SHP77 (cell line): Measurements from ENCODE around the gene DEFB129.
"Not testable (repeated sequence)": the region's sequence is repeated elsewhere in the genome, so short reads cannot be mapped to it uniquely, and the experiment has no call there.

ENCODE experiments used
- DNase-seq, 2 experiments: peaks; one replicate each; lab custom pipeline; 2025; lab: John Stamatoyannopoulos, UW

Gene DEFB129

DNA sequence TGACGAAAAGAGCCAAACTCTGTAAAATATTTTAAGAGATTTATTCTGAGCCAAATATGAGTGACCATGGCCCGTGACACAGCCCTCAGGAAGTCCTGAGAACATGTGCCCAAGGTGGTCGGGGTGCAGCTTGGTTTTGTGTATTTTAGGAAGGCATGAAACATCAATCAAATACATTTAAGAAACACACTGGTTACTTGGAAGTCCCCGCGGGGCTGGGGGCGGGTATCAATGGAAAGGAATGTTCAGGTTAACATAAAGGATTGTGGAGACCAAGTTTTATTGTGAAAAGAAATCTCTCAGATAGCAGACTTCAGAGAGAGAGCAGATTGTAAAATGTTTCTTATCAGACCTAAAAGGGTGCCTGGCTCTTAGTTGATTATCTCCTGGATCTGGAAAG lies 26.4 kb downstream of the DEFB129 start:
- DNase-seq = not testable (repeated sequence)

GRCh38 chr20:257419-257818 lies 30.4 kb downstream of the DEFB129 start, which contains the start of gene DEFB132:
Gene DEFB132, plus strand, starts transcription at chr20:257724. Its CDS starts 55 bp downstream, at chr20:257779.
- no peak for DNase-seq

DNA sequence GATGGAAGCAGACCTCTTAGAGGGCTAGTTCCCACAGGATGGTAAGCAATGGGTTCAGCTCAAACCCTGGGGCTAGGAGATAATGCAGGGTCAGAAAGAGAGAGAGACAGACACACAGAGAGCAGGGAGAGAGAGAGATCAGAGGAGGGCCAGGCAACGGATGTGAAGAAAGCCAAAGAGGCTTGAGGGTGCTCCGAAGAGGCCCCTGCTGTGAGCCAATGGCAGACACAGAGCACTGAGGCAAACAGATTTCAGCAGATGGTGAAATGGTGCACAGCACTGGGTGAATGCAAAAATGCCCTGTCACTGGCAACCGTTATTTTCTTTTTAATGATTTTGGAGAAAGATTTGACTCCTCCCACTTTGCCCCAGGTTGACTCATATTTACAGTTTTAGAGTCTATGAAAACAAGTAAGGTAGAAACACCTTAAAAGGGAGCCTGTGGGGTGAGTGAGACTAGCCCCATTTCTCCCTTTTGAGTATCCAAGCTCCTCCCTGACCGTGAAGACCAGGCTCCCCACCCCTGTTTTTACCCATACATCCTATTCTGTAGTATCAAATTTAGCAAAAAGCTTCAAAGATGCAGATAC lies 31.3 kb downstream of the DEFB129 start:
- DNase-seq = no peak

DNA sequence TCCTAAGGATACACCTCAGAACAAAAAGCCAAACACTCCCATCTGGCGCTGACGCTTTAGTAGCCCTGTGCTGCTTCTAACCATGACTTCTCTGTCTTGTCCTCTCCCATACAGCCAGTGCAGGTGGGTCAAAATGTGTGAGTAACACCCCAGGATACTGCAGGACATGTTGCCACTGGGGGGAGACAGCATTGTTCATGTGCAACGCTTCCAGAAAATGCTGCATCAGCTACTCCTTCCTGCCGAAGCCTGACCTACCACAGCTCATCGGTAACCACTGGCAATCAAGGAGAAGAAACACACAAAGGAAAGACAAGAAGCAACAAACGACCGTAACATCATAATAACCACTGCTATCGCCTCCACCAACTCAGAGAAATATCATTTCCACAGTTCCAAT lies 31.9 kb downstream of the DEFB129 start:
- DNase-seq = peak in 1 of 2 experiments; percentile 48

GRCh38 chr20:259981-260380 lies 32.9 kb downstream of the DEFB129 start:
- DNase-seq = no peak

GRCh38 chr20:263701-264100 lies 36.6 kb downstream of the DEFB129 start:
- no peak for DNase-seq

DNA sequence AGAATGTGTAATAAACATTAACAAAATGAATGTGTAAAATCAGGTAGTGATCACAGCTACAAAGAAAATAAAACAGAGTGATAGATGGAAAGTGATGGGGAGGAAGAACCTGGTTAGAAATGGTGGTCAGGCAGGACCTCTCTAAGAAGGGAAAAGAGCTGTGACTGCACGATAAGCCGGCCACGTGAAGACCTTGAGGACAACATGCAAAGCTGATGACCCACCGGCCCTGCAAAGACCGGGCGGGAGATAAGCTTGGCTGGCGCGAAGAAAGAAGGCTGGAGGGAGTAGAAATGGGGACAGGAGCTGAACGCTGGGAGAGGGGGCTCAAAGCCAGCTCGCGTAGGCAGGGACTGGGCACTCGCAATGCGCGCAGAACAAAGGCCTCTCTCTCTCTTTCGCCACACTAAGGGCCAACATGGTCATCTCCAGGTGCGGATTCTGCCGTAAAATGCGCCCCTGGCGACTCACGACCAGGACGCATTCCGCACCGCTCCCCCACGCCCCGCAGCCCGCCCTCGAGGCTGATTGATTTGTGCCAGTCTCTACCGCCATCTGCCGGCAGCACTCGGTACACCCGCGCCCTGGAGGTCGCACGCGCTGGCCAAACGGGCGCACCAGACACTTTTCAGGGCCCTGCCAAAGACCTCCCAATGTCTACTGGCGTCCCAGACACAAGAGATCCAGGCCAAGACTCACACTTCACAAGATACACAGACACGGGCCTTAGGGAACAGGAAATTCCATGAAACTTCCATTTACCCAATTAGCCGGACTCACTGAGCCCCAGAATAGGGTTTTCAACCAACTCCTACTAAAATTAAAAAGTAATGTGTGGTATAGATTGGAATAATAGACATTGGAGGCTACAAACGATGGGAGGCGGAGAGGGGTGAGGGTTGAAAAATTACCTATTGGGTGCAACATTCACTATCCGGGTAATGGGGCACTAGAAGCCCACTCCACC lies 39.8 kb downstream of the DEFB129 start:
- peak; percentile 93 to 97 for DNase-seq

DNA sequence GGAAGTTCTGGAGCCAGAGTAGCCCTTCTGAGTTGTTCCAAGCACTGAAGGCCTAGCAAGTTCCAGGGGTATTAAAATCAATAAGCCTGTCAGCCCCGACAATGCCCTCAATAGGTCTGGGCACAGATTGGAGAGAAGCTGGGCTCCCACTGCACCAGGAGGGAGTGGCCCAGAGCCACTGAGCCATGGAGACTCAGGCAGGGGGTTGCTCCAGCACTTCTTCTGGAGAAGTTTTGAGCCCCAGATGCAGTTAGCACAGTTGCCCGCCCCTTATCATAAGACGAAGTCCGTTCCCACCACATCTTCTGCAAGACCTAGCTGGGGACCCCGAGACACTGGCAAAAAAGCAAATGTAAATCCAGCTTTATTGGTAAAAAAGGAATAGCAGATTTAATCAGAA lies 43.5 kb downstream of the DEFB129 start:
- DNase-seq = no peak

- DNase-seq = no peak
Measured at GRCh38 chr20:271069-271468, 44.0 kb downstream of the DEFB129 start.

- DNase-seq = no peak
Measured at GRCh38 chr20:271528-271927, 44.5 kb downstream of the DEFB129 start.

GRCh38 chr20:272718-273117 lies 45.7 kb downstream of the DEFB129 start:
- no peak for DNase-seq

DNA sequence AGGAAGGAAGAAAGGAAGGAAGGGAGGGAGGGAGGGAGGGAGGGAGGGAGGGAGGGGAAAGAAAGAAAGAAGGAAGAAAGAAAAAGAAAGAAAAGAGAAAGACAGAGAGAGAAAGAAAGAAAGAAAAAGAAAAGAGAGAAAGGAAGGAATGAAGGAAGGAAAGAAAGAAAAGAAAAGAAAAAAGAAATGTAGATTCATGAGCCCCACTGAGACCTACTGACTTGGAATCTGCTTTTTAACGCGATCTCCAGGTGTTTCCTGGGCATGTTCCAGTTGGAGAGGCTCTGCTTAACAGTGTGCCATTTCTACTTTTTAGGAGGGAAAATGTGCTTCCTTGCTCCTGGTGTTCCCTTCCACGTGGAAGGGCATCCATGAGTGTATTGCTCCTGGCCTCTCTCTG lies 46.8 kb downstream of the DEFB129 start:
- DNase-seq = no peak

- no peak for DNase-seq
Measured at GRCh38 chr20:275791-276190, 48.7 kb downstream of the DEFB129 start.

GRCh38 chr20:276620-277495 lies 49.8 kb downstream of the DEFB129 start:
- no peak for DNase-seq

DNA sequence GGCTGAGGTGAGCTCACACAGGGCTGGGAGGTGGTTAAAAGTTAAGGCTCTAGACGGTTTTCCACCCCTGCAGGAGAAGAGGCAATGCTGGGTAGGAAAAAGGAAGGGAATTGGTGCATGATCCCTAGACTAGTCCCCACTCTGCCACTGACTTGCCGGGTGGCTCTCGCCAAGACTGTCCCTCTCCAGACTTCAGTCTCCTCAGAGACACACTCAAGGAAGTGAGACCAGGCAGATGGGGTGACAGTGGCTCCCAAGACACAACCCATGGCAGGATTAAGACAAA lies 50.4 kb downstream of the DEFB129 start:
- no peak for DNase-seq

DNA sequence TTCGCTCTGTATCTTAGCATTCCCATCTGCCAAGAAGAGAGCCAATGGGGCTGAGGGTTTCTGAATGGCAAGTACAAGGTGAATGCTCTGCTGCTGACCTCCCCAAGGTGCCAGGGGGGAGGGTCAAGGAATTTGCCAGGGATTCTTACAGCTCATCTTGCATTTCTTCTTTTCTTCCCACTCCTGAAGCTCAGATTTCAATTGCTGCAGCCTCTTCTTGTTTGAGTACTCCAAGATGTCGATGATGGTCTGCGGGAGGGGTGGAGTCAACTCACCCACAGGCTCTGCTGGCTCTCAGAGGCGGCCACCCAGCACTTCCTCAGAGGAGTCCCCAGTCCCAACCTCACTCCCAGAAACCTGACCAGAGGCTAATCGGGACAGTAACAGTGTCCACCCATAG lies 51.1 kb downstream of the DEFB129 start:
- no peak for DNase-seq

DNA sequence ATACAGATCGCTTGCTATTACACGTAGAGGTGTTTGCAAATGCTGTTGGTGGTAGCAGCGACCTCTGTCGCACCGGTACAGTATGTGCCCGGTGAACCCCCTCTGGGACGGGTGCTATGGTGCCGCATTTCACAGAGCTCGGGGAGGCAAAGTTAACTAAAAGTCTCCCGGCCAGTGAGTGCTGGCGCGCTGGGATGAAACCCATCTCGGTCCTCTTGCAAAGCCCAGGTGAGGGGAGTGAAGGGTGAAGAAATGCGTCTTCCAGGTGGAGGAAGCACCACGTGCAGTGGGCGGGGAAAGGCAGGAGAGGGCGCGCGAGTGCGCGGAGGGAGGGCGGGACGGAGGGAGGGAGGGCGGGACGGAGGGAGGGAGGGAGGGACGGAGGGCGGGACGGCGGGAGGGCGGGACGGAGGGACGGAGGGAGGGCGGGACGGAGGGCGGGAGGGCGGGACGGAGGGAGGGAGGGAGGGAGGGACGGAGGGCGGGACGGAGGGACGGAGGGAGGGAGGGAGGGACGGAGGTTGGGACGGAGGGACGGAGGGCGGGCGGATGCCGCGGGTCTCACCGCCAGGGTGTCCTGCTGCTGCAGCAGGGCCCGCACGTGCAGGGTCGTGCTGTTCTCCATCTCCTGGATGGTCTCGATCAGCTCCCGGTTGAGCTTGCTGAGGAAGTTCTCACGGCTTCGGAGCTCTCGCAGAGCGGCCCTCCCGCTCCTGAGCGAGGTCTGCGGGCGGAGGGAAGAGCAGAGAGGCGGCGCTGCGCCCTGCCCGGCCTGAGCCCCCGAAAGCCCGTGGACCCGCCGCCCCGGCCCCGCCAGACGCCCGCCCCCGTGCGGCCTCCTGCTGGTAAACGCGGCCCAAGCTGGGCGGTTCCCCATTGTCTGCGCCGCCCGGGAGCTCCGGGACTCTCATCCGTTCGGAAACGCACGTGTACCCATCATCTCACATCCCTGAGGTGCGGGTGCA lies 51.8 kb downstream of the DEFB129 start:
- no peak for DNase-seq
